Stimulated activated CD4-positive, alpha-beta T cell treated with anti-CD3 and anti-CD28 coated beads, Interleukin-4, amount 100 ng/mL, for 4 hours (primary cell): ENCODE results near the gene PCGF2.
"Not testable (repeated sequence)": the region's sequence is repeated elsewhere in the genome, so short reads cannot be mapped to it uniquely, and the experiment has no call there.

ENCODE experiments used
- DNase-seq, 2 experiments: peaks; one replicate each; pipeline ENCODE4 v3.0.0-alpha.2; 2020

The PCGF2 gene

GRCh38 chr17:38733982-38734973 lies 13.9 kb downstream of the PCGF2 start:
- peak in 1 of 2 experiments; percentile 39 for DNase-seq

GRCh38 chr17:38733282-38733981 lies 14.7 kb downstream of the PCGF2 start:
- DNase-seq: no peak

DNA sequence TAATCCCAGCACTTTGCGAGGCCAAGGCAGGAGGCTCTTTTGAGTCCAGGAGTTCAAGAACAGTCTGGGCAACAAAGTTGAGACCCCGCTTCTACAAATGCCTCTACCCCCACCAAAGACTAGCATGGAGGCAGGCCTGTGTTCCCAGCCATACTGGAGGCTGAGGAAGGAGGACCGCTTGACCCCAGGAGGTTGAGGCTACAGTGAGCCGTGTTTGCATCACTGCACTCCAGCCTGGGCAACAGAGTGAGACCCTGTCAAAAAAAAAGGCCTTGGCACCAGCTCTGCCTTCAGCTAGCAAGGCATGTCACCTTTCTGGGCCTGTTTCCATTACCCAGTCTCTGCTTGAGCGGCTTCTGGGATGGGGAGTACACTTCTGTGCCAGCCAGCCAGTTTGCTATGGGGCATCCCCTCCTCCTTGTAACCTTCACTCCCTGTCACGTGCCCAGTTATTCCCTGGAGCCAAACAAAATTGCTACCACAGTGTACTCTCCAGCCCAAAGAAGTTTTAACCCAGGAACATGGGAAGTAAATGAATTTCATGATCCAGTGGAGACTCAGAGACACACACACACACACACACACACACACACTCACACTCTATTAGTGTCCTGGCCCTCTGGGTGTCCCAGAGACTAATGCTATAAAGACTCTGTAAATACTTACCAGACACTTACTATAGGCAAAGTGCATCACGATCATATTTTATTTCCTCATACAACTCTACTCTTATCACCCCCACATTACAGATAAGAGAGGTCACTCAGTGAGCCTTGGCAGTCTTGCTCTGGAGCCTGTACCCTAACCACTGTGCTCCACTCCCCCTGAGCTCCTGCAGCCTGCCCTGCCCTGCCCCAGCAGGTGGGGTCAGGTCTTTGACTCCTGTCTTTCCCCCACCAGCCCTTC lies 15.5 kb downstream of the PCGF2 start:
- no peak for DNase-seq

DNA sequence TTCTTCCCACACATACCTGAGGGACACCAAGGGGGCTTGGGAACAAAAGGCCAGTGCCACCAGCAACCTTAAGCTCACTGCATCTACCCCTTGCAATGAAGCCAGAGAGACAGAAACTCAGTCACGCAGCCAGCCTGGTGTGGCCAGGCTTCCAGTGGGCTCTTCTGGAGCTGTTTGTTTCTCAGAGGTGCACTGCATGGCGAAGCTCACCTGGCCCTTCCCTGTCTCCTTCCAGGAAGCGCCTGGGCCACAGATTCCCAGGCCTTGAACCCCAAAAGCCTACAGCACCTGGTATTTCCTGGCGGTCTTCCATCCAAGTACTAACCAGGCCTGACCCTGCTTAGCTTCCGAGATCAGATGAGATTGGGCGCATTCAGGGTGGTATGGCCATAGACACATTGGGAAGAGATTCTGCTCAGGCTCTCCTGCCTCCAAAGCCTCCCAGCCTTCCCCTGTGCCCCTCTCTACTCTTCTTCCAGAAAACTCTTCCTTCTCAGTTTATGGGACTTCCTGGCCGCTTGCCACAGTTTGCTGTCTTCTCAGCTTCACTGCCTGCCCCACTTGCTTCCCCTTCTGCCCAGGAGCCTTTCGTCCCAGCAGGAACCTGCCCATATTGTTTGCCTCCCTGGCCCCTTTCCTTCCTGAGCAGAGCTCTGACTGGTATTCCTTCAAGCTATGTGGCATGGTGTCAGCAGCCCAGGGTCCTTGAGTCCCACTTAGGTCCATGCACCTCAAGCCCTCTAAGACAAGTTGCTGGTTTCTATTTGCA lies 16.4 kb downstream of the PCGF2 start:
- no peak for DNase-seq

DNA sequence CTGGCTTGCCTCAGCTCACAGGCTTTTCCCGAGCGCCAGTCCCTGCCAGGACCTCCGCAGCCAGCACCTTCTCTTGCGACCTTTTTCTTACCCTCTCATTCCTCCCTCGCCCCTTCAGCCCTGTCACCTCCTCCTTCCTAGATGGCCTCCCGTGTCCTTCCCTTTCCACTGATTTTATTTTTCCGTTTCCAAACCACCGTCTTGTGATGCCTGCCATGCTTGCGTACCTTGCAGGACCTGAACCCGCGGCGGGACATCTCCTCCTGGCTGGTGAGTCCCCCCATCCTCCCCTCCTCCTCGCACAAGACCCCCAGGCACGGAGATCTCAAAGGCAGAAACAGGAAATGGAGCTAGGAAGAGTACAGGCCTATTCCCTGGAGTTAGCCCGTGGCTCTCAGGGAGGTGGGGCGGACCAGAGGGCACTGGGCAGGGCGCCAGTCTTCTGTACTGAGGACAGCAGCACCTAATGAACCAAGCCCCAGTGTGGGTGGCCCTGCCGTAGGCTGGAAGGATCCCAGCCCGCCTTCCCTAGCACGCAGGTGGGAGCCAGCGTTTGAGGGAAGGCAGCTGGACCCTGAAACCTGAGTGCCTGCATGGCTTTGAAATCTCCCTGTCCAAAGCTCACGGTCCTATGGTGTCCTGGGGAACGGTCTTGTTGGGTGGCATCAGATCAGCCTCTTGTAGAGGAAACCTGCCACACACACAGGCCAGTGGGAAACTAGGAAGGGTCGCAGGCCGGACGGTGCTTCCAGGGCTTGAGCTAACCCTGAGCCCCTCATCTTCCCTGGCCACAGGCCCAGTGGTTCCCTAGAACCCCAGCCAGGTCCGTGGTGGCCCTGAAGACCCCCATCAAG lies 17.4 kb downstream of the PCGF2 start:
- no peak for DNase-seq

- DNase-seq: peak; percentile 83 to 87
Measured at GRCh38 chr17:38729886-38730525, 18.1 kb downstream of the PCGF2 start, which contains the start of gene CISD3. Gene CISD3 (plus strand): TSS chr17:38730341. CDS start chr17:38730359, 18 bp downstream.

GRCh38 chr17:38729368-38729885 lies 18.7 kb downstream of the PCGF2 start:
- DNase-seq: no peak

- DNase-seq: peak in 1 of 2 experiments; percentile 89
Measured at GRCh38 chr17:38728290-38728831, 19.8 kb downstream of the PCGF2 start.

GRCh38 chr17:38727736-38728135 lies 20.4 kb downstream of the PCGF2 start:
- DNase-seq: peak; percentile 58 to 88

DNA sequence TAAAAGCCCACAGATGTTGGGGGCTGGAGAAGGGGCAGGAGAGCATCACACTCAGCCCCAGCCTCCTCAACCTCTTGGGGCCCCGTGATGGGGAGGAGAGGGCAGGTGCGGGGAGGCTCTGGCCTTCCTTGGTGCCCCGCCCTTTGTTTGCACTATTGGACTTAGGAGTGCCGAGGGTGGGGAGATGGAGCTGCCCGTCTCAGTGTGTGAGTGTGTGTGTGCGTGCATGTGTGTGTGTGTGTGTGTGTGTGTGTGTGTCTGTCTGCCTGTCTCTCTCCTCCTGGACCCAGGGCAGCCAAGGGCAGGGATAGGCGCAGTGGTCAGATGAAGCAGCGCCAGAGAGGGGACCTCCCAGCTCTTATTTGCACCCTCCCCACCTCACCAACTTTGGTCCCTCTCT lies 22.0 kb downstream of the PCGF2 start:
- DNase-seq: not testable (repeated sequence)

DNA sequence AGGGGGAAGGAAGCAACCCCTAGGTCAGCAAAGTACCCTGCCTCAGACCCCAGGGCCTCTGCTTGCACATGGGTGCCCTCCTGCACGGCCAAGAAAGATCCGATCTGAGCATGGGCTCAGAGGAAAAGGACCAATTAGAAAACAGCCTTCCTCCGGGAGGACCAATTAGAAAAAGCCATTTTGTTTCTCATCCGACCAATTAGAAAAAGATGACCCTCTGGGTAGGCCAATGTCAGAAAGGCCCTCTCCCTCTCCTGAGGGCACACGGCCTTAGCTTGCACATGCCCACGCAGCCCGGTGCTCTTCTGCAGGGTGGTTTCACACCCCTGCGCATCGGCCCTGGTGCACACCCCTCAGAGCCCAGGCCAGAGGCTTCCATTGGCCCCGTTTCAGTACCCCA lies 23.1 kb downstream of the PCGF2 start:
- no peak for DNase-seq

DNA sequence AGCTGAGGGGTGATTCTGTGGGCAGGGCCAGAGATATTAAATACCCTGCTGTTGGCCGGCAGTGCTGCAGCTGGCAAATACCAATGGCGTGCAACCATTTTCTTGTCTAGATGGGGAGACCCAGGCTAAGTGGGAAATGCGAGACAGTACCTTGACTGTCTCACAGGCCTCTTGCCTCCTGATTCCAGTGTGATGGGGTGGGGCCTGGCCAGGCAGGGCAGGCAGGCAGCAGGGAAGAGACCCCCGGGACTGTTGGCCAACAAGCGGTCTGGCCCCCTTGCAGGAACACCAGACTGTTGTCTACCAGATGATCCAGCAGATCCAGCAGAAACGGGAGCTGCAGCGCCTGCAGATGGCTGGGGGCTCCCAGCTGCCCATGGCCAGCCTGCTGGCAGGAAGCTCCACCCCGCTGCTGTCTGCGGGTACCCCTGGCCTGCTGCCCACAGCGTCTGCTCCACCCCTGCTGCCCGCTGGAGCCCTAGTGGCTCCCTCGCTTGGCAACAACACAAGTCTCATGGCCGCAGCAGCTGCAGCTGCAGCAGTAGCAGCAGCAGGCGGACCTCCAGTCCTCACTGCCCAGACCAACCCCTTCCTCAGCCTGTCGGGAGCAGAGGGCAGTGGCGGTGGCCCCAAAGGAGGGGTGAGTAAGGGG lies 23.7 kb downstream of the PCGF2 start:
- no peak for DNase-seq

- DNase-seq: no peak
Measured at GRCh38 chr17:38721802-38722201, 26.3 kb downstream of the PCGF2 start.

- no peak for DNase-seq
Measured at GRCh38 chr17:38720941-38721340, 27.2 kb downstream of the PCGF2 start.

GRCh38 chr17:38719943-38720641 lies 28.0 kb downstream of the PCGF2 start:
- DNase-seq: no peak

DNA sequence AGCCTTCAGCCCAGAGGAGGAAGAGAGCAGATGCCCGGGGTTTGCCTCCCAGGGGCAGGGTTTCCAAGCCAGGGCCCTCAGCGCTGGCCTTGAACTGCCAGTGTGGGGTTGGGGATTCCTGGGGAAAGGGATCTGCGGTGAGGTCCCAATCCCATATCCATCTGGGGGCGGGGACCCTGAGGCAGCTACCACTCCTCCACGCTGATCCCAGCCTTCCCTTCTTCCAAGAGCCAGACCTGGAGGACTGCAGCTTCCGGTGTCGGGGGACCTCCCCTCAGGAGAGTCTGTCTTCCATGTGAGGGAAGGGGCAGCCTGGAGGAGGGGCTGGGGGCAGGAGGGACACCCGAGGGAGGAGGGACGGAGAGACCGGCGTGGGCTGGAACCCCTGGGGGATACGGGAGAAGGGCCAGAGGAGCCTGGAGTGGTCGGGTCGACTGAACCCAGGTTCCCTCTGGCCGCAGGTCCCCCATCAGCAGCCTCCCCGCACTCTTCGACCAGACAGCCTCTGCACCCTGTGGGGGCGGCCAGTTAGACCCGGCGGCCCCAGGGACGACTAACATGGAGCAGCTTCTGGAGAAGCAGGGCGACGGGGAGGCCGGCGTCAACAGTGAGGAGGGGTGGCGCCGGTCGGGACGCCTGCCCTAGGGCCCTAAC lies 28.7 kb downstream of the PCGF2 start:
- no peak for DNase-seq

DNA sequence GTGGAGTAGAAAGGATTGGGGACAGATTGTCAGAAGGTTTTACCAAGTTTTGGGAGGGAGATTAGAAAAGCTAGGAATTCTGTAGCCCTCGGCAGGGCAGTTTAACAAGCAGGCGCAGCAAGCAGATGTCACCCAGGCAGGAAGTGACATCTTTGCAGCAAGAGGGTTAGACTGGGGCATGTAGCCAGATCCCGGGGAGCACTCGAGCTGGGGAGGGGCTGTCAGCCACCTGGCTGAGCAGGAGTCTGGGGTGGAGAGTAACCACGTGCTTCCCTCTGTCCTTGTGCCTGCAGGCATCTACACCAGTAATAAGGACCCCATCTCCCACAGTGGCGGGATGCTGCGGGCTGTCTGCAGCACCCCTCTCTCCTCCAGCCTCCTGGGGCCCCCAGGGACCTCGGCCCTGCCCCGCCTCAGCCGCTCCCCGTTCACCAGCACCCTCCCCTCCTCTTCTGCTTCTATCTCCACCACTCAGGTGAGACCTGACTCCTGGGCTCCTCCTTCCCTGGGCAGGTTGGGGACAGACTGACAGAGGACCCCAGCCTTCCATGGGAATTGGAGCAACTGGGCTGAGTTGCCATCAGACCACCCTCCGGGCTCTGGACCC lies 30.9 kb downstream of the PCGF2 start:
- no peak for DNase-seq
